Prostate gland (tissue), 2 donors: Measurements from ENCODE around the gene TBX15.

Source experiments
- POLR2A ChIP-seq: fragments of 450-650 bp; IDR thresholded peaks from one replicate; pipeline ENCODE4 v1.6.1; 2016; ENCODE audit warnings: antibody characterized with exemption, mild to moderate bottlenecking
- POLR2AphosphoS5 ChIP-seq: sonication (generic); formaldehyde crosslinking; IDR thresholded peaks from one replicate; pipeline ENCODE4 v1.6.1; 2017; ENCODE audit warnings: antibody characterized with exemption
- TF ChIP-seq, protein P1 (sequence below), 4 experiments: fragments of 200-600 bp in 2 of 4; fragments of 450-650 bp in 2 of 4; sonication (generic) in 2 of 4; IDR thresholded peaks; 1 replicate in 3 of 4; 2 replicates in 1 of 4; pipeline ENCODE4 v1.5.1; 2016 to 2019; ENCODE audit warnings: antibody characterized with exemption in 4 of 4, mild to moderate bottlenecking in 2 of 4, moderate library complexity in 2 of 4

DNA sequence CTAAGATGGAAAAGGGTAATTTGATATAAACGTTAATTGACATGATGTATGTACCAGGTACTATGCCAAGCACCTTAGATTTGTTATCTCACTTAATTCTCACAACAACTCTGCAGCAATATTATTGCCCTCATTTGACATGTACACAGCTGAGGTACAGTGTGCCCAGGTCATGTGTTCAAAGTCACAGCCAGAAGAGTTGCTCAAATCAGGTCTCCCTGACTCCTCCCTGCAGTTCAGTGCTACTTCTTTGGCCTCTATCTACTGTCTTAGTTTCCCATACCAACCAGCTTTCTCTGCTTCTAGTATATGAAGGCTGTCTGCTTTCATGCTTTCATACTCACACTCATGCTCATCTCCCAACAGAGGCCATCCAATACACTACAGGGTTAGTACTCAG lies 15.1 kb downstream of the TBX15 start:
- no peak for TF ChIP-seq POLR2A
- TF ChIP-seq, protein P1, sequence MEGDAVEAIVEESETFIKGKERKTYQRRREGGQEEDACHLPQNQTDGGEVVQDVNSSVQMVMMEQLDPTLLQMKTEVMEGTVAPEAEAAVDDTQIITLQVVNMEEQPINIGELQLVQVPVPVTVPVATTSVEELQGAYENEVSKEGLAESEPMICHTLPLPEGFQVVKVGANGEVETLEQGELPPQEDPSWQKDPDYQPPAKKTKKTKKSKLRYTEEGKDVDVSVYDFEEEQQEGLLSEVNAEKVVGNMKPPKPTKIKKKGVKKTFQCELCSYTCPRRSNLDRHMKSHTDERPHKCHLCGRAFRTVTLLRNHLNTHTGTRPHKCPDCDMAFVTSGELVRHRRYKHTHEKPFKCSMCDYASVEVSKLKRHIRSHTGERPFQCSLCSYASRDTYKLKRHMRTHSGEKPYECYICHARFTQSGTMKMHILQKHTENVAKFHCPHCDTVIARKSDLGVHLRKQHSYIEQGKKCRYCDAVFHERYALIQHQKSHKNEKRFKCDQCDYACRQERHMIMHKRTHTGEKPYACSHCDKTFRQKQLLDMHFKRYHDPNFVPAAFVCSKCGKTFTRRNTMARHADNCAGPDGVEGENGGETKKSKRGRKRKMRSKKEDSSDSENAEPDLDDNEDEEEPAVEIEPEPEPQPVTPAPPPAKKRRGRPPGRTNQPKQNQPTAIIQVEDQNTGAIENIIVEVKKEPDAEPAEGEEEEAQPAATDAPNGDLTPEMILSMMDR (IDR thresholded peaks at IDR 0.05) = no peak
- TF ChIP-seq POLR2AphosphoS5 = no peak
